ENCODE data around the gene CHST5. TPM values are rescaled to one million over a fixed set of nuclear protein-coding genes. Genes with fewer than 3 reads are reported as not detected.

The CHST5 gene
- total and polyA plus RNA-seq, 2 of the 13 experiments (the other 11 are each of a cell fraction or from before 2014, with no cell fraction given): 0.05 TPM; not detected in 1

- TF ChIP-seq ZNF318 (CRISPR knock-in tag; IDR thresholded peaks at IDR 0.05): 0 out of 2 replicates have a peak, but pooled peaks have one; percentile 13
- peak in 1 of 2 experiments; percentile 37; a peak in 2 of 4 replicates for TF ChIP-seq KLF16 (CRISPR knock-in tag; IDR thresholded peaks at IDR 0.05)
- peak; percentile 35; the same call in 1 of the 2 replicates for TF ChIP-seq ZNF770 (CRISPR knock-in tag; IDR thresholded peaks at IDR 0.05)
- TF ChIP-seq ZNF547 (CRISPR knock-in tag; IDR thresholded peaks at IDR 0.05): peak; percentile 98
- TF ChIP-seq ZNF33A (CRISPR knock-in tag; IDR thresholded peaks at IDR 0.05; ENCODE audit: borderline replicate concordance): 0 out of 2 replicates have a peak, but pooled peaks have one; percentile 72
- 0 out of 4 replicates have a peak, but pooled peaks of 1 of the 2 experiments have one; percentile 51 for TF ChIP-seq ATF4 (CRISPR knock-in tag; IDR thresholded peaks at IDR 0.05)
- TF ChIP-seq RXRB (CRISPR knock-in tag; IDR thresholded peaks at IDR 0.05; ENCODE audit: borderline replicate concordance): 0 out of 2 replicates have a peak, but pooled peaks have one; percentile 32
- peak; percentile 54; the same call in 1 of the 2 replicates for TF ChIP-seq ZNF83 (CRISPR knock-in tag; IDR thresholded peaks at IDR 0.05; ENCODE audit: borderline replicate concordance)
- TF ChIP-seq ZNF33B (CRISPR knock-in tag; IDR thresholded peaks at IDR 0.05): 0 out of 2 replicates have a peak, but pooled peaks have one; percentile 55
- TF ChIP-seq HNF1B (CRISPR knock-in tag; IDR thresholded peaks at IDR 0.05): 0 out of 2 replicates have a peak, but pooled peaks have one; percentile 38
Observed at GRCh38 chr16:75566040-75566757, 30.3 kb upstream of the CHST5 start, which contains the start of gene GABARAPL2 (continued).

All from HepG2 (cell line).